PFSK-1 (cell line): ENCODE results near the gene SLC18A3.

Experiments used
- FOXP2 ChIP-seq: optimal IDR thresholded peaks from 2 replicates; pipeline ENCODE3; 2011; ENCODE audit warnings: borderline replicate concordance, control low read depth, inconsistent platforms; ENCODE audit not compliant: insufficient read depth; ENCODE audit errors: extremely low read length, extremely low read depth
- POLR2AphosphoS5 ChIP-seq: IDR thresholded peaks from 2 replicates; pipeline ENCODE4 v1.6.1; 2012; ENCODE audit warnings: low read depth, mild to moderate bottlenecking, control low read depth, low read length, moderate library complexity
- SIN3A ChIP-seq: IDR thresholded peaks from 2 replicates; pipeline ENCODE4 v1.6.1; 2012; ENCODE audit warnings: mild to moderate bottlenecking, low read length, moderate library complexity, borderline replicate concordance; ENCODE audit not compliant: insufficient read depth
- TAF1 ChIP-seq: IDR thresholded peaks from 2 replicates; pipeline ENCODE4 v1.6.1; 2012; ENCODE audit warnings: low read length, control low read depth, borderline replicate concordance; ENCODE audit not compliant: insufficient read depth
- TF ChIP-seq, protein P1 (sequence below), 2 experiments: IDR thresholded peaks; 2 replicates each; pipeline versions ENCODE4 v1.6.1 to v1.8.0; 2011 to 2012; ENCODE audit warnings: low read depth in 2 of 2, low read length in 2 of 2, control low read depth in 1 of 2, inconsistent platforms in 1 of 2, mild to moderate bottlenecking in 1 of 2, moderate library complexity in 1 of 2; ENCODE audit not compliant: insufficient read depth in 1 of 2

DNA sequence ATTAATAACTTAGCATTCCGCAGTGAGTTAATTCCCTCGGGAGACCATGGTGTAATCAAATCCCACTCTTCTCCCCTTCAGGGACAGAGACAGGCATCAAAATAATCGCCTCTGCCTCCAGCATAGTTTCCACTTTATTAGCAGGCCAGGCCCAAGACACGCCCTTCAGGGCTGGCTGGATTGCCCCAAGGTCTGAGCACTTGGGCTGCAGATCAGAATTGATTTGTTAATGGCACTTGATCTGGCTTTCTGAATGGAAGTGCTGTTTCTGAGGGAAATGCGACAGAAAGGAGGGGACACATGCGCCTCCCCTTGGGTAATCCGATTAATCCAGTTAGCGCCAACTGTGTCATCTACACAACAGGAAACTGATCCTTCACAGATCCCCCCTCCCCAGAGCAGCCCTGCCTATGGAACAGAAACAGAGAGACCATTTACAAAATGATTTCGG, 19.3 kb downstream of the SLC18A3 start:
- TF ChIP-seq POLR2AphosphoS5 (no peak), SIN3A (no peak), TAF1 (no peak), FOXP2 (no peak)
- TF ChIP-seq, protein P1, sequence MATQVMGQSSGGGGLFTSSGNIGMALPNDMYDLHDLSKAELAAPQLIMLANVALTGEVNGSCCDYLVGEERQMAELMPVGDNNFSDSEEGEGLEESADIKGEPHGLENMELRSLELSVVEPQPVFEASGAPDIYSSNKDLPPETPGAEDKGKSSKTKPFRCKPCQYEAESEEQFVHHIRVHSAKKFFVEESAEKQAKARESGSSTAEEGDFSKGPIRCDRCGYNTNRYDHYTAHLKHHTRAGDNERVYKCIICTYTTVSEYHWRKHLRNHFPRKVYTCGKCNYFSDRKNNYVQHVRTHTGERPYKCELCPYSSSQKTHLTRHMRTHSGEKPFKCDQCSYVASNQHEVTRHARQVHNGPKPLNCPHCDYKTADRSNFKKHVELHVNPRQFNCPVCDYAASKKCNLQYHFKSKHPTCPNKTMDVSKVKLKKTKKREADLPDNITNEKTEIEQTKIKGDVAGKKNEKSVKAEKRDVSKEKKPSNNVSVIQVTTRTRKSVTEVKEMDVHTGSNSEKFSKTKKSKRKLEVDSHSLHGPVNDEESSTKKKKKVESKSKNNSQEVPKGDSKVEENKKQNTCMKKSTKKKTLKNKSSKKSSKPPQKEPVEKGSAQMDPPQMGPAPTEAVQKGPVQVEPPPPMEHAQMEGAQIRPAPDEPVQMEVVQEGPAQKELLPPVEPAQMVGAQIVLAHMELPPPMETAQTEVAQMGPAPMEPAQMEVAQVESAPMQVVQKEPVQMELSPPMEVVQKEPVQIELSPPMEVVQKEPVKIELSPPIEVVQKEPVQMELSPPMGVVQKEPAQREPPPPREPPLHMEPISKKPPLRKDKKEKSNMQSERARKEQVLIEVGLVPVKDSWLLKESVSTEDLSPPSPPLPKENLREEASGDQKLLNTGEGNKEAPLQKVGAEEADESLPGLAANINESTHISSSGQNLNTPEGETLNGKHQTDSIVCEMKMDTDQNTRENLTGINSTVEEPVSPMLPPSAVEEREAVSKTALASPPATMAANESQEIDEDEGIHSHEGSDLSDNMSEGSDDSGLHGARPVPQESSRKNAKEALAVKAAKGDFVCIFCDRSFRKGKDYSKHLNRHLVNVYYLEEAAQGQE (IDR thresholded peaks at IDR 0.05; ENCODE audit: insufficient read depth in 1 of 2, low read depth in 2 of 2, low read length in 2 of 2): no peak
